Stimulated activated effector memory CD8-positive, alpha-beta T cell treated with anti-CD3 and anti-CD28 coated beads, Interleukin-12 subunit alpha, Interleukin-12 subunit beta, amount 100 ng/mL, for 72 hours (primary cell): Measurements from ENCODE around the gene KIF5A.
"Not testable (repeated sequence)": the region's sequence is repeated elsewhere in the genome, so short reads cannot be mapped to it uniquely, and the experiment has no call there.

Experiments used
- ATAC-seq: fragments of 150-1000 bp; cut with Tn5 transposase; 2 replicates; pipeline ENCODE4 v1.10.0; 2021
- DNase-seq, 2 donors: peaks; one replicate each; pipeline ENCODE4 v3.0.0; 2021 to 2022; ENCODE audit warnings: low spot score in 2 of 2
- H3K27ac Mint-ChIP-seq: one replicate; pipeline ENCODE4 v1.8.0; 2022; ENCODE audit warnings: mild to moderate bottlenecking, mixed read lengths
- H3K36me3 Mint-ChIP-seq: one replicate; pipeline ENCODE4 v1.8.0; 2022; ENCODE audit warnings: mild to moderate bottlenecking, mixed read lengths
- H3K4me1 Mint-ChIP-seq: one replicate; pipeline ENCODE4 v1.8.0; 2022; ENCODE audit warnings: mixed read lengths
- H3K4me3 Mint-ChIP-seq: one replicate; pipeline ENCODE4 v1.8.0; 2022; ENCODE audit warnings: mild to moderate bottlenecking, mixed read lengths
- H3K9me3 Mint-ChIP-seq: one replicate; pipeline ENCODE4 v1.8.0; 2022; ENCODE audit warnings: mixed read lengths

The KIF5A gene

GRCh38 chr12:57553343-57554202 is 3.7 kb downstream of the KIF5A start:
- Mint-ChIP-seq H3K4me1 (peaks cover 21% of the 10 kb centered on the region), H3K27ac (no peak overlapping the region), H3K36me3 (no peaks in the 10 kb centered on the region), H3K4me3 (no peak overlapping the region), H3K9me3 (no peaks in the 10 kb centered on the region)
- ATAC-seq (no peak), DNase-seq (no peak)

GRCh38 chr12:57554453-57554852 is 4.6 kb downstream of the KIF5A start:
- no peak for DNase-seq
- H3K4me1 Mint-ChIP-seq: peaks cover 16% of the 10 kb centered on the region
- H3K36me3 Mint-ChIP-seq: no peaks in the 10 kb centered on the region
- ATAC-seq: no peak
- no peak overlapping the region for H3K4me3 Mint-ChIP-seq
- H3K9me3 Mint-ChIP-seq: no peaks in the 10 kb centered on the region
- H3K27ac Mint-ChIP-seq: no peak overlapping the region

DNA sequence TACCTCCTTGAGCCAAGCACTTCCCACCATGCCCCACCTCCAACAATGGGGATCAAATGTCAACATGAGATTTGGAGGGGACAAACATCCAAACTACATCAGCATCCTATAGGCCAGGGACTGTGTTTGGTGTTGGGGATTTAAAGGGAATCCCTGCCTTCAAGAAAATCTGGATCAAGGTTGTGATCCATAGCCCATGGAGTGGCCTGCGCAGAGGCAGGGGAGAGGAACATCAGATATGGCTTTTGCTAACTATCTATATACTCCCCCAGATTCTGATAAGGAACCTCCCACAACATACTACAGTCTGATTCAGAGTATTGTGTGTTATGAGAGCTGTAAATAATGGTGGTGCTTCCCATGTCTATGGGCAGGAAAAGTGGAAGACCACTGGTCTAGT is 5.1 kb downstream of the KIF5A start:
- H3K4me3 Mint-ChIP-seq: no peak overlapping the region
- H3K27ac Mint-ChIP-seq: no peak overlapping the region
- H3K9me3 Mint-ChIP-seq: no peaks in the 10 kb centered on the region
- no peaks in the 10 kb centered on the region for H3K36me3 Mint-ChIP-seq
- DNase-seq: no peak
- peaks cover 12% of the 10 kb centered on the region for H3K4me1 Mint-ChIP-seq
- no peak for ATAC-seq

DNA sequence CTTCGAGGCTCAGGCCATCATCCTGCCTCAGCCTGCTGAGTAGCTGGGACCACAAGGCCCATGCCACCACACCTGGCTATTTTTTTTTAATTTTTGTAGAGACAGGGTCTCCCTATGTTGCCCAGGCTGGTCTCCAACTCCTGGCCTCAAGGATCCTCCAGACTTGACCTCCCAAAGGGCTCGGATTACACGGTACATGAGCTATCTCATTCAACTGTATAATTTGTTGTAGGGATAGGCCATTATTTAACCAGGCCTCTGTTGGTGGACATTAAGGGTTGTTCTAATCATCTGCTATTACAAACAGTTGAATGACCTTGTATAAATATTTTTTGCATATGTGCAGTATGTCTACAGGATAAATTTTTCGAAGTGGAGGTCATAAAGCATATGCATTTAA is 9.0 kb downstream of the KIF5A start:
- H3K9me3 Mint-ChIP-seq: no peaks in the 10 kb centered on the region
- no peaks in the 10 kb centered on the region for H3K36me3 Mint-ChIP-seq

DNA sequence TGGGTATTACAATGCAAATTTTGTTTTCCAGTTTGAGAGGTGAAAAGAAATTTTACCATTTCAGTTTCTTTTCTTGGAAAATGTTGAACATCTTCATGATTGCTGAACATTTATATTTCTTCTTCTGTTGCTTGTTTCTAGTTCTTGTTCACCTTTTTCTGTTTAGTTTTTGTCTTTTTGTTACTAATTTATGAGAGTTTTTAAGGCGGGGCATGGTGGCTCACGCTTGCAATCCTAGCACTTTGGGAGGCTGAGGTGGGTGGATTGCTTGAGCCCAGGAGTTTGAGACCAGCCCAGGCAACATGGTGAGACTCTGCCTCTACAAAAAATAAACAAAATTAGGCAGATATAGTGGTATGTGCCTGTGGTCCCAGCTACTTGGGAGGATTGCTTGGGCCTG is 10.7 kb downstream of the KIF5A start:
- Mint-ChIP-seq H3K9me3 (no peaks in the 10 kb centered on the region), H3K4me1 (no peaks in the 10 kb centered on the region), H3K36me3 (no peaks in the 10 kb centered on the region), H3K4me3 (no peak overlapping the region), H3K27ac (no peak overlapping the region)
- DNase-seq (no peak), ATAC-seq (no peak)

More for the DNA sequence above, 9.0 kb downstream of the KIF5A start:
- no peak for DNase-seq
- H3K4me3 Mint-ChIP-seq: no peak overlapping the region
- H3K27ac Mint-ChIP-seq: no peak overlapping the region
- ATAC-seq: no peak
- H3K4me1 Mint-ChIP-seq: no peaks in the 10 kb centered on the region

- not testable (repeated sequence) for H3K27ac Mint-ChIP-seq, H3K4me3 Mint-ChIP-seq, ATAC-seq
Observed at GRCh38 chr12:57561117-57561516, 11.3 kb downstream of the KIF5A start.

DNA sequence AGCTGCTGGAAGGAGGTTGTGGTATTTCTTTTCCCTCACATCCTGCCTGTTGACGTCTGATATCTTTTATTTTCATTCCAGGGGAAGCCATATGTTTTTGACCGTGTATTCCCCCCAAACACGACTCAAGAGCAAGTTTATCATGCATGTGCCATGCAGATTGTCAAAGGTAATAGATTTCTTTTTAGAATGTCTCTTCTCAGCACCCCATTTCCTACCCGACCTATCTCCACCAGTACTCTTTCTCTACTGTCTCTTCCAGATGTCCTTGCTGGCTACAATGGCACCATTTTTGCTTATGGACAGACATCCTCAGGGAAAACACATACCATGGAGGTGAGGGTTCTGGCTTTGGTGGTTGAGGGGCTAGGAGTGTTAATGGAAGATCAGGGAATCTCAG is 13.5 kb downstream of the KIF5A start:
- ATAC-seq (no peak), DNase-seq (no peak)
- Mint-ChIP-seq H3K9me3 (no peaks in the 10 kb centered on the region), H3K36me3 (no peaks in the 10 kb centered on the region), H3K4me3 (no peak overlapping the region), H3K27ac (no peak overlapping the region), H3K4me1 (no peaks in the 10 kb centered on the region)

More at GRCh38 chr12:57561117-57561516, 11.3 kb downstream of the KIF5A start:
- not testable (repeated sequence) for H3K36me3 Mint-ChIP-seq, H3K9me3 Mint-ChIP-seq, DNase-seq, H3K4me1 Mint-ChIP-seq

DNA sequence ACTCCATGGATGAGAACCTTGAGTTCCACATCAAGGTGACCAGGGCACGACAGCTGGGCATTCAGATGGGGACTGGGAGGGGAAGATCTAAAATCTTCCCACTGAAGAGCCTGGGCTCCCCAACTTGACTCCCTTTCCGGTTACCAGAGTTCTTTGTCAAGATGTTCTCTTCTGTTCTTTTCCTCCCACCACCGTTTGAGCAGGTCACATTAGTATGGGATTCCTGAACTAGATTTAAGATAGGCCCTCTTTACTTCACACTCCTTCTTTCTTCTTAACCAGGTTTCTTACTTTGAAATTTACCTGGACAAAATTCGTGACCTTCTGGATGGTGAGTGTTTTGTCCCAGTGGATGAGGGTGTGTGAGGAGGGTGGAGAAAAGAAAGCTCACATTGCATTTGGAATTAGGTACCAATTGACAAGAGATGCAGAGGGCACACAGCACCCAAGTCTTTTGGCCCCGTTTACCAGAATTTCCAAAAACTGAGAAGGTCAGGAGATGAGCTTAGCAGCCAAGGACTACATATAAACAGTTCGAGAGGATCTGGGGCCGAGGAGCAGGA is 14.4 kb downstream of the KIF5A start:
- no peaks in the 10 kb centered on the region for H3K9me3 Mint-ChIP-seq
- no peaks in the 10 kb centered on the region for H3K4me1 Mint-ChIP-seq
- ATAC-seq (no peak), DNase-seq (no peak)
- H3K27ac Mint-ChIP-seq: no peak overlapping the region
- H3K4me3 Mint-ChIP-seq: no peak overlapping the region
- H3K36me3 Mint-ChIP-seq: no peaks in the 10 kb centered on the region

DNA sequence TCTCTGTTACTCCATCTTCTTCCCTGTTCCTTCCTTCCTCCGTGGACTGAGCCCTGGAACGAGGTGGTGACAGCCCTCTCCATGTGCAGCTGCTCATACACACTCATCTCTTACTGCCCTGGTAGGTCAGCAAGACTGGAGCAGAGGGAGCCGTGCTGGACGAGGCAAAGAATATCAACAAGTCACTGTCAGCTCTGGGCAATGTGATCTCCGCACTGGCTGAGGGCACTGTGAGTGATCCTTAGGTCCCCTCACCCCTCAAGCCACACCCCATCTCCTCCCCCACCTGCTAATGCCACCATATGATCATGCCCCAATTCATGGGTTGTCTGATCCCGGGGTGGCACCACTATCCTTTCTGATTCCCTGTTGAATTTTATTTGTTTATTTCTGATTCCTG is 19.0 kb downstream of the KIF5A start:
- no peak for DNase-seq
- Mint-ChIP-seq H3K36me3 (no peaks in the 10 kb centered on the region), H3K9me3 (no peaks in the 10 kb centered on the region), H3K4me3 (no peak overlapping the region), H3K27ac (no peak overlapping the region), H3K4me1 (no peaks in the 10 kb centered on the region)
- no peak for ATAC-seq

- Mint-ChIP-seq H3K27ac (no peak overlapping the region), H3K36me3 (no peaks in the 10 kb centered on the region), H3K9me3 (no peaks in the 10 kb centered on the region), H3K4me1 (no peaks in the 10 kb centered on the region), H3K4me3 (no peak overlapping the region)
- DNase-seq: no peak
- ATAC-seq: no peak
Observed at GRCh38 chr12:57569858-57570257, 20.0 kb downstream of the KIF5A start.

DNA sequence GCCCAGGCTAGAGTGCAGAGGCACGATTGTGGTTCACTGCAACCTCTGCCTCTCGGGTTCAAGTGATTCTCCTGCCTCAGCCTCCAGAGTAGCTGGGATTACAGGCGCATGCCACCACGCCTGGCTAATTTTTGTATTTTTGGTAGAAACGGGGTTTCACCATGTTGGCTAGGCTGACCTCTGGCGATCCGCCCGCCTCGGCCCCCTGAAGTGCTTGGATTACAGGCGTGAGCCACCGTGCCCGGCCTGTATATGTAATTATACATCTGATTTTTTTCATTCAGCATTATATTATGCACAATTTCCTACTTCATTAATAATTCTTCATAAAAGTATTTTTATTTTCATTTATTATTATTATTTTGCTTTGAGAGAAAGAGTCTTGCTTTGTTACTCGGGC is 20.6 kb downstream of the KIF5A start:
- H3K9me3 Mint-ChIP-seq, H3K4me1 Mint-ChIP-seq, ATAC-seq, H3K27ac Mint-ChIP-seq, DNase-seq, H3K4me3 Mint-ChIP-seq, H3K36me3 Mint-ChIP-seq: not testable (repeated sequence)

DNA sequence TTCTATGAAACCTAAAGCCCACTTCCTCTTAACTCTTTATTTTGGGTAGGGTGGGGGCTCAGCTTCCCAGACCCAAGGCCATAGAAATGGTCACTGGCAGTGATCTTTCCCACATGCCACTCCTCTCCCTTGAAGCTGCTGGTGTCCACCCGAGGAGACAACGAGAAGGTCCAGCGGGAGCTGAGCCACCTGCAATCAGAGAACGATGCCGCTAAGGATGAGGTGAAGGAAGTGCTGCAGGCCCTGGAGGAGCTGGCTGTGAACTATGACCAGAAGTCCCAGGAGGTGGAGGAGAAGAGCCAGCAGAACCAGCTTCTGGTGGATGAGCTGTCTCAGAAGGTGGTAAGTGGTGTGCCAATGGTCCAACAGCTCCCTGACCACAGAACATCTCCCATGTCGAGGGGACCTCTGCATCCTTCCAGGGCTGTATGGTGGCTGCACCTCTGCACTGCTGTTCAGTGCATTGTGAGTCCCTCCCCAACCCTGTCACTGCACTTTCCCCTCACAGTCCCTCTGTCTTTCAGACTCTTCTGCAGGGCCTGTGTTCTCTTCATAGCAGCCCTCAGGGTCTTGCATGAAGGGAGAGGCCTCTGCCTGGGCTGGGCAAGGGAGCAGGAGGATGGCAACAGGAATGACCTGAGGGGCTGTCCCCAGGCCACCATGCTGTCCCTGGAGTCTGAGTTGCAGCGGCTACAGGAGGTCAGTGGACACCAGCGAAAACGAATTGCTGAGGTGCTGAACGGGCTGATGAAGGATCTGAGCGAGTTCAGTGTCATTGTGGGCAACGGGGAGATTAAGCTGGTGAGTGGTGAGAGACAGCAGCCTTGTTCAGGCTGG is 22.3 kb downstream of the KIF5A start:
- H3K4me1 Mint-ChIP-seq: no peaks in the 10 kb centered on the region
- DNase-seq (no peak), ATAC-seq (no peak)
- no peaks in the 10 kb centered on the region for H3K36me3 Mint-ChIP-seq
- H3K4me3 Mint-ChIP-seq: no peak overlapping the region
- no peak overlapping the region for H3K27ac Mint-ChIP-seq
- no peaks in the 10 kb centered on the region for H3K9me3 Mint-ChIP-seq

DNA sequence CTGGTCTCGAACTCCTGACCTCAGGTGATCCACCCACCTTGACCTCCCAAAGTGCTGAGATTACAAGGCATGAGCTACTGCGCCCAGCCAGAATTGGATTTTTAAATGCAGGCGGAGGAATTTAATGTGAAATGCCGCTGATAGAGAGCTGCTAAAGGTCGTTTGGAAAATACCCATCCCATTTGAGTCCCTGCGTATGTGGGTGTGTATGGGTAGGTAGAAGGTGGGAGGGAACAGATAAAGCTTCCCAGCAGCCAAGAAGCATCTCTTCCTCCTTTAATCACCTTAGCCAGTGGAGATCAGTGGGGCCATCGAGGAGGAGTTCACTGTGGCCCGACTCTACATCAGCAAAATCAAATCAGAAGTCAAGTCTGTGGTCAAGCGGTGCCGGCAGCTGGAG is 25.0 kb downstream of the KIF5A start:
- H3K9me3 Mint-ChIP-seq: no peaks in the 10 kb centered on the region
- no peaks in the 10 kb centered on the region for H3K4me1 Mint-ChIP-seq
- H3K36me3 Mint-ChIP-seq: no peaks in the 10 kb centered on the region
- H3K27ac Mint-ChIP-seq: no peak overlapping the region
- DNase-seq (no peak), ATAC-seq (no peak)
- H3K4me3 Mint-ChIP-seq: no peak overlapping the region

GRCh38 chr12:57575771-57576612 is 26.1 kb downstream of the KIF5A start:
- ATAC-seq (no peak), DNase-seq (no peak)
- Mint-ChIP-seq H3K36me3 (no peaks in the 10 kb centered on the region), H3K4me1 (no peaks in the 10 kb centered on the region), H3K4me3 (no peak overlapping the region), H3K9me3 (no peaks in the 10 kb centered on the region), H3K27ac (peak overlapping the region; percentile 2)

GRCh38 chr12:57576613-57577160 is 26.8 kb downstream of the KIF5A start:
- H3K4me3 Mint-ChIP-seq: no peak overlapping the region
- H3K36me3 Mint-ChIP-seq: no peaks in the 10 kb centered on the region
- no peaks in the 10 kb centered on the region for H3K9me3 Mint-ChIP-seq
- DNase-seq (no peak), ATAC-seq (no peak)
- no peaks in the 10 kb centered on the region for H3K4me1 Mint-ChIP-seq
- no peak overlapping the region for H3K27ac Mint-ChIP-seq
